ENCODE results near the gene ZDHHC4. TPM values are rescaled to one million over a fixed set of nuclear protein-coding genes. Genes with fewer than 3 reads are reported as not detected.

The ZDHHC4 gene
- total and polyA plus RNA-seq, 2 donors (not counting 3 experiments of a cell fraction or from before 2014, with no cell fraction given) = 29.9 to 122 TPM

DNA sequence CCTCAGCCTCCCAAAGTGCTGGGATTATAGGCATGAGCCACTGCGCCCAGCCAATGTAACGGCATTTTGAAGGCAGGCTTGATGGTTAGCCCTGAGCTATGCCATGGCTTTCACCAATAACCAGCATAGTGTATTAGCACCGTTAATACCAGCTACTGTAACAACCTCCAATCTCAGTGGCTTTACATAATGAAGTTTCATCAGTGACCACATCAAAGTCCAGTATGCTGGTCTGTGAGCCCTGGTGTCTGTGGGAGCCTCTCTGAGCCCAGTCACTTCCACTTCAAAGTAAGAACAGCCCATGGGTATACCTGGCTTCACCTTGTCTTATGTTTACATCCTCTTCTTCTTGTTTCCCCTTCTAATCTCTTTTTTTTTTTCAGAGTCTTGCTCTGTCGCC is 11.6 kb upstream of the ZDHHC4 start:
- Histone ChIP-seq H3K4me1 (ENCODE audit: control insufficient read depth, extremely low read depth, insufficient read depth, low read length) (no peaks in the 10 kb centered on the region), H3K27me3 (ENCODE audit: control insufficient read depth in 2 of 2, insufficient read depth in 2 of 2, low read length in 2 of 2) (no peaks in the 10 kb centered on the region), H2AFZ (ENCODE audit: low read depth, low read length) (no peak overlapping the region), H3K4me3 (replicated peaks in 1 of 3; ENCODE audit: insufficient read depth in 1 of 3, low read depth in 1 of 3, low read length in 3 of 3) (no peak overlapping the region), H3K9me1 (replicated peaks; ENCODE audit: control insufficient read depth, extremely low read depth, insufficient read depth, low read length) (no peaks in the 10 kb centered on the region), H3K9me3 (replicated peaks; ENCODE audit: control insufficient read depth, insufficient read depth, low read length) (no peaks in the 10 kb centered on the region), H3K4me2 (ENCODE audit: insufficient read depth, low read length) (no peak overlapping the region), H3K79me2 (ENCODE audit: control insufficient read depth, insufficient read depth, low read length) (no peaks in the 10 kb centered on the region), H3K36me3 (ENCODE audit: control insufficient read depth in 2 of 2, extremely low read depth in 1 of 2, insufficient read depth in 2 of 2, low read length in 2 of 2) (no peaks in the 10 kb centered on the region), H4K20me1 (replicated peaks; ENCODE audit: control insufficient read depth, extremely low read depth, insufficient read depth, low read length) (no peaks in the 10 kb centered on the region), H3K27ac (ENCODE audit: insufficient read depth, low read depth, low read length) (no peak overlapping the region), H3K9ac (replicated peaks; ENCODE audit: extremely low read depth, insufficient read depth, low read length) (no peak overlapping the region)
- TF ChIP-seq GATA2 (IDR thresholded peaks at IDR 0.05; ENCODE audit: insufficient read depth, insufficient read length, low read depth, low read length) (no peak), POLR2A (IDR thresholded peaks at IDR 0.05; ENCODE audit: low read depth, low read length) (no peak), EZH2 (IDR thresholded peaks at IDR 0.05; ENCODE audit: borderline replicate concordance, low read depth, low read length, severe bottlenecking) (no peak), JUN (IDR thresholded peaks at IDR 0.05; ENCODE audit: borderline replicate concordance, insufficient read depth, insufficient read length, low read depth) (no peak), MYC (IDR thresholded peaks at IDR 0.05; ENCODE audit: low read depth, low read length) (no peak), POLR2AphosphoS5 (IDR thresholded peaks at IDR 0.05; ENCODE audit: insufficient read depth, low read depth, low read length) (no peak), FOS (IDR thresholded peaks at IDR 0.05; ENCODE audit: borderline replicate concordance, insufficient read depth, low read length) (no peak)
- TF ChIP-seq, protein P1, sequence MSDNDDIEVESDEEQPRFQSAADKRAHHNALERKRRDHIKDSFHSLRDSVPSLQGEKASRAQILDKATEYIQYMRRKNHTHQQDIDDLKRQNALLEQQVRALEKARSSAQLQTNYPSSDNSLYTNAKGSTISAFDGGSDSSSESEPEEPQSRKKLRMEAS (IDR thresholded peaks at IDR 0.05; ENCODE audit: insufficient read depth, insufficient read length) = no peak
- TF ChIP-seq, protein P2, sequence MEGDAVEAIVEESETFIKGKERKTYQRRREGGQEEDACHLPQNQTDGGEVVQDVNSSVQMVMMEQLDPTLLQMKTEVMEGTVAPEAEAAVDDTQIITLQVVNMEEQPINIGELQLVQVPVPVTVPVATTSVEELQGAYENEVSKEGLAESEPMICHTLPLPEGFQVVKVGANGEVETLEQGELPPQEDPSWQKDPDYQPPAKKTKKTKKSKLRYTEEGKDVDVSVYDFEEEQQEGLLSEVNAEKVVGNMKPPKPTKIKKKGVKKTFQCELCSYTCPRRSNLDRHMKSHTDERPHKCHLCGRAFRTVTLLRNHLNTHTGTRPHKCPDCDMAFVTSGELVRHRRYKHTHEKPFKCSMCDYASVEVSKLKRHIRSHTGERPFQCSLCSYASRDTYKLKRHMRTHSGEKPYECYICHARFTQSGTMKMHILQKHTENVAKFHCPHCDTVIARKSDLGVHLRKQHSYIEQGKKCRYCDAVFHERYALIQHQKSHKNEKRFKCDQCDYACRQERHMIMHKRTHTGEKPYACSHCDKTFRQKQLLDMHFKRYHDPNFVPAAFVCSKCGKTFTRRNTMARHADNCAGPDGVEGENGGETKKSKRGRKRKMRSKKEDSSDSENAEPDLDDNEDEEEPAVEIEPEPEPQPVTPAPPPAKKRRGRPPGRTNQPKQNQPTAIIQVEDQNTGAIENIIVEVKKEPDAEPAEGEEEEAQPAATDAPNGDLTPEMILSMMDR (IDR thresholded peaks at IDR 0.05; ENCODE audit: extremely low read depth in 1 of 2, insufficient read depth in 1 of 2, low read depth in 1 of 2, low read length in 2 of 2) = no peak
- dilution Hi-C loops (cut with MboI; ENCODE audit: extremely low pct_ligation_motif_present, low sequenced_read_pairs) = no loop called here
- DNase-seq (ENCODE audit: low read depth, low spot score) = no peak
- FAIRE-seq = no peak
- ChIA-PET CTCF (interaction anchor here (0.8 to 1.3 kb wide), 3 partner anchors 9 to 15 kb away, joined by 3 to 4 read pairs (median 3); partner anchors contain the start of gene ZDHHC4), POLR2A (no interaction called here)
- intact Hi-C loops (cut with micrococcal nuclease) = no loop called here
- no TSS peak for BruUV-seq (replicated peaks)

Data from endothelial cell of umbilical vein (primary cell).